ENCODE data around the gene SGMS1.
"Not testable (repeated sequence)": the region's sequence is repeated elsewhere in the genome, so short reads cannot be mapped to it uniquely, and the experiment has no call there.

SGMS1 gene

GRCh38 chr10:50369931-50370330 is 253.8 kb downstream of the SGMS1 start:
- no peak for DNase-seq (ENCODE audit: low spot score)

DNA sequence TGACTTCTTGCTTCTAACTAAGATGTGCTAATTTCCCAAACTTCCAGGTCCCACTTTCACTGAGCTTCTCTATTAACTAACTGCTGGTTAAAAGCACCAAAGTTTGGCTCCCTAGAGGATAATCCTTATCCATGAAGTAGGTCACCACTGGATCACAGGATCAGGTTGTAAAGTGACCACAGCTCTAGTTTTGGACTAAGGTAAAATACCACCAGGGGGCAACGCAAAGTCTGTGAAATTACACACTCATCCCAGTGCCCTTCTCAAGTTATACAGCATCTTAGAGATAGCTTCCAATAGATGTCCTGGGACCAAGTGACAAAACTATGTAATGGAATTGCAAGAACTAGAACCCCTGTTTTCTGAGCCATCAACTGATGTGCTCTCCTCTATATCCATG is 256.0 kb downstream of the SGMS1 start:
- peak; percentile 25 for DNase-seq (ENCODE audit: low spot score)

DNA sequence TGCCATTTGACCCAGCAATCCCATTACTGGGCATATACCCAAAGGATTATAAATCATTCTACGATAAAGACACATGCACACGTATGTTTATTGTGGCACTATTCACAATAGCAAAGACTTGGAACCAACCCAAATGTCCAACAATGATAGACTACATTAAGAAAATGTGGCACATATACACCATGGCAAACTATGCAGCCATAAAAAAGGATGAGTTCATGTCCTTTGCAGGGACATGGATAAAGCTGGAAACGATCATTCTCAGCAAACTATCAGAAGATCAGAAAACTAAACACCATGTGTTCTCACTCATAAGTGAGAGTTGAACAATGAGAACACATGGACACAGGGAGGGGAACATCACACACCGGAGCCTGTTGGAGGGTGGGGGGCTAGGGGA is 257.3 kb downstream of the SGMS1 start:
- not testable (repeated sequence) for DNase-seq (ENCODE audit: low spot score)

- DNase-seq (ENCODE audit: low spot score): not testable (repeated sequence)
Observed at GRCh38 chr10:50364730-50365129, 259.0 kb downstream of the SGMS1 start.

DNA sequence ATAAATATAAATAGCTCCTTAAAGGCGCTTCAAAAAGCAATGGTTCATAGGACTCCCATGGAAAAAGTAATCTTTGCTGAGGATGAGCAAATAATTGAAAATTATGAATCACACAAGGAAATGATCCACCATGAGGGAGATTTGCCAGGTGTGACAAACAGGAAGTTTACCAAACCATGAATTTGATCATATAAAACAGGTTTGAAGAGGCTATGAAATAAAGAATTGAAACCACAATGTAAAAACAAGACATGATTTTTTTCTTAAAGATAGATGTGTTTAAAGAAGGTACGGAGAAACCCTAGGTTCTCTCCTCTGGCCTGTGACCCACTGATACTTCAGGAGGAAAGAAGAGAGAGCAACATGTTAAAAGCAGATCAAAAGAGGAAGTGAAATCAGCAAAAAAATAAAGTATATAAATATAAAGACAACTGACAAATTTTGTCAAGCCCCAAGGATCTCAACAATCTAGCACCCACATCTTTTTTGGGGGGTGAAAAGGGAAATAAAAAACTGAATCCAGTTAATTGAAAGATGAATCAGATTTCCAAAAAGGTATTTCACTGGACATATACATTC is 261.1 kb downstream of the SGMS1 start:
- no peak for DNase-seq (ENCODE audit: low spot score)

GRCh38 chr10:50361946-50362345 is 261.8 kb downstream of the SGMS1 start:
- DNase-seq (ENCODE audit: low spot score): no peak

DNA sequence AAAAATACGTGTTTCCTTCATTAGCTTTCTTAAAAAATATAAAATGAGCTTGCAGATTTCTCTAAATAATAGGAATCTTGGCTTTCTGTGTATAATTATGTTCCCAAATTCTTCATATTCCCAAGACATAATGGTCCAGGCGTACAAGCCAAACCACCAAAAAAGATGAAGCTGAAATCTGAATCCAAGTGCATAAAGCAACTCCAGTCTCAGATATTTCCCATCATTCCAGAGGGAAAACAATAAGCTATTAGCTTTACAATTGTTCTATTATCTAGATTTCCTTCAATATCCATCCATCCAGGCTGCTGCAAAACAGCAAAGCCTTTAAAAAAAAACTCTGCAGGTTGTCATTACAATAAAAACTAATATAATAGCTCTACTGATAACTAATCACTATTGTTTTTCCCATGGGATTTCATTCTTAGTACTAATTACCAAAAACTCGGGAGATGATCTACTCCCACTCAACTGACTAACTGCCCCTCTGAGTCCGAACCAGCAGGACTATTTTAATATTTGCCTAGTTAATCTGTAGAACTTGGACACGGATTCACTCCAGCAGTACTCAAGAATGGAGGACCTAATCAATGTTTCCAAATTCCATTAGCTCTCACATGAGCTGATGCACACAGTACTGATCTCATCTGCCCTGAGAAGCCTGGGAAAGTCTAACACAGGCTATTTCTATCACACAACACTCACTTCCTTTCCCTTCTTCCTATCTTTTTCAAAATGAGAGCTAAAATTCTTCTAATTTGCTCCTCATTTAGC is 263.5 kb downstream of the SGMS1 start:
- DNase-seq (ENCODE audit: low spot score): peak; percentile 37

DNA sequence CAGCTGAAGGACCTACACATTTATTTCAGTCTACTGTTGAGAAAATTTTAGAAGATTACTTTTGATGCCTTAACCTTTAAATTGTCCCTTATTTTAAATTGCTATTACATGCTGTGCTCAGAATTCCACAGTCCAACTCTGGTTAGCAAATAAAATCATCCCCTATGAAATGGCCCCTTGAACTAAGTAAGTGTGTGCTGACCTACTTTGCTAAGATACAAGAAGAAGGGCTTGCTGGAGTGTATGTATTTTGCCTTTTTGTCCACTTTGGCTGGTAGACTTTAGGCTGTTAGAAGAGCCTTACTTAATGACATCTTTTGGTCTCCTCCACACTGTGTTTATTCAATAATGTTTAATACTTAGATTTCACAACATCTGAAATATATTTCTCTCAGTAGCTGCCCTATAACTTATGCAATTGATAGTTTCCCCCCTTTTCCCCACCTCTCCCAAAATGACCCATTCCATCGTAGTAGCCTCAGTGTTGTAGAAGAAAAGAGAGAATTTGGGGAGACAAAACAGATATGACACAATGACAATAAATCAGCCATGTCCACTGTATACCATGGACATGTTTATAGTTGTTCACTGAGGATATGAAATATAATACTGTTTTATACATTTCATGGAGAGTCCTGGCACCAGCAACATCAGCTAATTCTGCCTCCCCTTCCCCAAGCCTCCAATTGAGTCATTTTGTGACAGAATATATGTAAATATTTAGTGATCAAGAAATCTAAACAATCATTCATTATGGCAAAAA is 264.6 kb downstream of the SGMS1 start:
- DNase-seq (ENCODE audit: low spot score): no peak

- no peak for DNase-seq (ENCODE audit: low spot score)
Observed at GRCh38 chr10:50358411-50358810, 265.3 kb downstream of the SGMS1 start.

DNA sequence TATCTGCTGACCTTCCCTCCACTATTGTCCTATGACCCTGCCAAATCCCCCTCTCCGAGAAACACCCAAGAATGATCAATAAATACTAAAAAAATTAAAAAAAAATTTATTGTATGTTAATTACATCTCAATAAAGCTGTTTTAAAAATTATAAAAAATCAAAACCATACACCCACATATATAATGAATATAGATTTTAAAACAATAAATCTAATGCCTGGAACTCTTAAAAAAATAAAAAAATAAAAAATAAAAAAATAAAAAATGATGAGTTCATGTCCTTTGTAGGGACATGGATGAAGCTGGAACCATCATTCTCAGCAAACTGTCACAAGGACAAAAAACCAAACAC is 267.3 kb downstream of the SGMS1 start:
- DNase-seq (ENCODE audit: low spot score): not testable (repeated sequence)

DNA sequence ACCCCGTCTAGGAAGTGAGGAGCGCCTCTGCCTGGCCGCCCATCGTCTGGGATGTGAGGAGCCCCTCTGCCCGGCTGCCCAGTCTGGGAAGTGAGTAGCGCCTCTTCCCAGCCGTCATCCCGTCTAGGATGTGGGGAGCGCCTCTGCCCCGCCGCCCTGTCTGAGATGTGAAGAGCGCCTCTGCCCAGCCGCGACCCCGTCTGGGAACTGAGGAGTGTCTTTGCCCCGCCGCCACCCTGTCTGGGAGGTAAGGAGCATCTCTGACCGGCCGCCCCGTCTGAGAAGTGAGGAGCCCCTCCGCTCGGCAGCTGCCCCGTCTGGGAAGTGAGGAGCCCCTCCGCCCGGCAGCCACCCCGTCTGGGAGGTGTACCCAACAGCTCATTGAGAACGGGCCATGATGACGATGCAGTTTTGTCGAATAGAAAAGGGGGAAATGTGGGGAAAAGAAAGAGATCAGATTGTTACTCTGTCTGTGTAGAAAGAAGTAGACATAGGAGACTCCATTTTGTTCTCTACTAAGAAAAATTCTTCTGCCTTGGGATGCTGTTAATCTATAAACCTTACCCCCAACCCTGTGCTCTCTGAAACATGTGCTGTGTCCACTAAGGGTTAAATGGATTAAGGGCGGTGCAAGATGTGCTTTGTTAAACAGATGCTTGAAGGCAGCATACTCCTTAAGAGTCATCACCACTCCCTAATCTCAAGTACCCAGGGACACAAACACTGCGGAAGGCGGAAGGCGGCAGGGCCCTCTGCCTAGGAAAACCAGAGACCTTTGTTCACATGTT is 267.9 kb downstream of the SGMS1 start:
- DNase-seq (ENCODE audit: low spot score): not testable (repeated sequence)

DNA sequence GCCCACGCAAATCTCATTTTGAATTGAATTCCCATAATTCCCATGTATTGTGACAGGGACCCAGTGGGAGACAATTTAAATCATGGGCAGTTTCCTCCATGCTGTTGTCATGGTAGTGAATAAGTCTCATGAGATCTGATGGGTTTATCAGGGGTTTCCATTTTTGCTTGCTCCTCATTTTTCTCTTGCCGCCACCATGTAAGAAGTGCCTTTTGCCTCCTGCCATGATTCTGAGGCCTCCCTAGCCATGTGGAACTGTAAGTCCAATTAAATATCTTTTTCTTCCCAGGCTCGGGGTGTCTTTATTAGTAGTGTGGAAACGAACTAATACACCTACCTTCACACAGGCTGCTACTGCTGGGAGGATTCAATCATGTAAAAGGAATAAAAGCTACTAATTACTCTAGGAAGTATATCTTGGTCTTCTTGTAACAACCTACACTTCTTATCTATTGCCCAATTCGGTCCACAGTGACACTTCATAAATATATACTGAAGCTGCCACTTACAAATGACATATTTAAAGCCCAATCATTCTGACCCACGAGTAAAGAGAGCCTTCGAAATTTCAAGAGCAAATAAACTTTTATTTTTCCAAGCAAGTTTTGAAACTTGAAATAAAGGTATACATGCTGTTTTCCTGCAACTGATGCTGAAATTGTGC is 272.1 kb downstream of the SGMS1 start:
- no peak for DNase-seq (ENCODE audit: low spot score)

- no peak for DNase-seq (ENCODE audit: low spot score)
Observed at GRCh38 chr10:50350366-50350765, 273.4 kb downstream of the SGMS1 start.

GRCh38 chr10:50349554-50349953 is 274.2 kb downstream of the SGMS1 start:
- no peak for DNase-seq (ENCODE audit: low spot score)

GRCh38 chr10:50347394-50347802 is 276.4 kb downstream of the SGMS1 start:
- DNase-seq (ENCODE audit: low spot score): no peak

DNA sequence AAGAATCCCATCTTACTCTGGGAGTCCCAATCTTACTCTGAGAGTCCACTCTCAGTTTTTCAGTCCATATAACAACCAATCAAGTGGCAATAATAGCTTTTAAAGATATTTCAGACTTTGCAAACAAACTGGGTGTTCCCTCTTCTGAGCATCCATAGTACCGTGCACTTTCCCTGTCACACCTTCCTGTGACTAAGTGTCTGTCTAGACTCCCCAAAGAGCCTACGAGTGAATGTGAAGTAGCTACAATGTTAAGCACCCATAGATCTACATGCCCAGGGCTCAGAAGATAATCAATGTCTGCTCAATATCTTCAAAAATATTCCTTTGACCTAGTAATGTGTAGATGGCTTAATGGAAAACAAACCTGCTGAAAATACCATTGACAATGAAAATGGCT is 276.8 kb downstream of the SGMS1 start:
- no peak for DNase-seq (ENCODE audit: low spot score)

DNA sequence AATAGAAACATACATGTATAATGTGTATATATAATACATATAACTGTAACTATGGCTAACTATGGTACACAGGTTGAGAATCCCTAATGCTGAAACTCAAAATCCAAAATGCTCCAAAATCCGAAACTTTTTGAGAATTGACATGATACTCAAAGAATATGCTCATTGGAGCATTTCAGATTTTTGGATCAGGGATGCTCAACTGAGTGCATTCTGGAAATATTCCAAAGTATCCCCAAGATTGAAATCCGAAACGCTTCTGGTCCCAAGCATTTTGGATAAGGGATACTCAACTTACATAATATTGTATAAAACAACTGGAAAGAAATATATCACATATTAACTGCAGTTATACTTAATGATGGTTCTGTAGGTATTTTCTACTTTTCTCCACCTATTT is 278.2 kb downstream of the SGMS1 start:
- DNase-seq (ENCODE audit: low spot score): no peak

- no peak for DNase-seq (ENCODE audit: low spot score)
Observed at GRCh38 chr10:50343702-50344331, 279.9 kb downstream of the SGMS1 start.

DNA sequence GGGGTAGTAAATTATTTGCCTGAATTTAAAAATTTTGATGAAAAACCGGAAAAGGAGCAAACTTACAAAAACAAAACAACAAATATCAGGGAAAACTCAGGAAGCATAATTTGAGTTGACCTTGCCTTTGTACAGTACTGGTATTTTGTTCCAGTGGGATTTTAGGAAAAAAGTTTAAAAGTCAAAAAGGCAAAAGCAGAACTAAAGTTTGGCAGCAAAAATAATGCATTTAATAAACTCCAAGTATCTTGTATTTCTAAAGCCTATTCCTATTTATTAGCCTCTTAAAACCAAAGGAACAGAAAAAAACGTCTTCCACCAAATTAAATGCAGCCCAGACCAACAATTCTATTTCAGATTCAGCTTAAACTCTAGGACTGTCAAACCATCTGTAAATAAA is 281.8 kb downstream of the SGMS1 start:
- no peak for DNase-seq (ENCODE audit: low spot score)

DNA sequence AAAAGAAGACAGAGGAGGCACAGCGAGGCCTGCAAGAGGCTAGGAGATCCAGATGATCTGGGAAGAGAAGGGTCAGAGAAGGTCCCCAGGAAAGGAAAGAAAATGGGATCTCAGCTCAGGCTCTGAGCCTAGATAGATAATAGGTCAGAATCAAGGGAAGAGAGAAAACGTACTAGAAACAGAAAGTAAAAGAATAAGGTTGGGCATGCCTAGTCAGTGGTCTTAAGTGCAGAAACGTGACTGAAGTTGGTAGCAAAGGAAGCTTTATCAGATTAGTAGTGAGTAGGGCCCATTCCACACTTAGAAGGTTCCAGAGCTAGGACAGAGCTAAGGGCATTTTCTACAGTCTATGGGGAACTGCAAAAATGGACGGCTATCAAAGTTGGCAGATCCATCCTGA is 287.6 kb downstream of the SGMS1 start:
- no peak for DNase-seq (ENCODE audit: low spot score)

DNA sequence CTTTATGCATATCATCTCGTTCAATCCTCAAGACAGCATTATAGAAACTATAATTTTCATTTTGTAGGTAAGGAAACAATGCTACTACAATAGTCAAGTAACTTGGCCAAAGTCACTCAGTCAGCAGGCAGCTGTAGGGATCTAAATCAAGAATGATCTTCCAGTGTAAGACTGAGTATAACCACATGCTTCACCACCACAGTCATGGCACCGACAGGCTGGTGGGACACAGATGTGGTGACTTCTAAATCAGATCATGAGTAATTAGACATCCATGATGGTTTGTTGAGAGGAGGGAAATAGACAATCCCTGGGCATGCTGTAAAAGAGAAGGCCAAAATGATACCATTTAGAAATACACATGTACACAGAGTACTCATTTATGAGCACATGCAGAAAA is 288.4 kb downstream of the SGMS1 start:
- DNase-seq (ENCODE audit: low spot score): no peak
